Tibial nerve (tissue), 4 donors: ENCODE measurements around the gene ERI2.

Source experiments
- EP300 ChIP-seq, 2 donors: sonication (generic); formaldehyde crosslinking; IDR thresholded peaks; one replicate each; pipeline ENCODE4 v1.6.1; 2017; ENCODE audit warnings: antibody characterized with exemption in 2 of 2, mild to moderate bottlenecking in 1 of 2
- POLR2A ChIP-seq, 2 donors: fragments of 450-650 bp; IDR thresholded peaks; one replicate each; pipeline ENCODE4 v1.6.1; 2017; ENCODE audit warnings: antibody characterized with exemption in 2 of 2, mild to moderate bottlenecking in 2 of 2, moderate library complexity in 2 of 2
- TF ChIP-seq, protein P1 (sequence below), 5 experiments: fragments of 200-600 bp in 3 of 5; fragments of 450-650 bp in 2 of 5; sonication (generic) in 3 of 5; IDR thresholded peaks; one replicate each; pipeline ENCODE4 v1.5.1; 2016 to 2019; ENCODE audit warnings: antibody characterized with exemption in 5 of 5, mild to moderate bottlenecking in 3 of 5, moderate library complexity in 2 of 5

DNA sequence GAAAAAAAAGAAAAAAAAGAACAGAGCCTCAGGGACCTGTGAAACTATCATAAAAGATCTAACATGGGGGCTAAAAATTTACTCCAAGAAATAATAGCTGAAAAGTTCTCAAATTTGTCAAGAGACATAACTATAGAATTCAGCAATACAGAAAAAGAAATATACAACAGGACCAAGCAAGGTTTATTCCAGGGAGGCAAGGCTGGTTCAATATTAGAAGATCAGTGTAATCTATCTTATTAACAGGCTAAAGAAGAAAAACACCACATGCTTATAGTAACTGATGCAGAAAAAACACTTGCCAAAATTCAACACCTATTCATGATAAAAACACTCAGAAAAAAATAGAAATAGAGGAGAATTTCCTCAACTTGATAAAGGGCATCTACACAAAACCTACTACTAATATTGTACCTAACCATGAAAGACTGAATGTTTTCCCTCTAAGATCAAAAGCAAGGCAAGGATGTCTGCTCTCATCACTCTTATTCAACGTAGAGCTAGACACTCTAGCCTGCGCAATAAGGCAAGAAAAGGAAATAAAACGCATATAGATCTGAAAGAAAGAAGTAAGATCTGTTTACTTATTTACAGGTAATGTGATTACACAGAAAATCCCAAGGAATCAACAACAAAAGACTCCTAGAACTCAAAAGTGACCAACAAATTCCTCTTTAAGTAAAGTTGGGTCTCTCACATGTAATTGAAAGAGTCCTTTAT is 43.7 kb downstream of the ERI2 start:
- TF ChIP-seq, protein P1, sequence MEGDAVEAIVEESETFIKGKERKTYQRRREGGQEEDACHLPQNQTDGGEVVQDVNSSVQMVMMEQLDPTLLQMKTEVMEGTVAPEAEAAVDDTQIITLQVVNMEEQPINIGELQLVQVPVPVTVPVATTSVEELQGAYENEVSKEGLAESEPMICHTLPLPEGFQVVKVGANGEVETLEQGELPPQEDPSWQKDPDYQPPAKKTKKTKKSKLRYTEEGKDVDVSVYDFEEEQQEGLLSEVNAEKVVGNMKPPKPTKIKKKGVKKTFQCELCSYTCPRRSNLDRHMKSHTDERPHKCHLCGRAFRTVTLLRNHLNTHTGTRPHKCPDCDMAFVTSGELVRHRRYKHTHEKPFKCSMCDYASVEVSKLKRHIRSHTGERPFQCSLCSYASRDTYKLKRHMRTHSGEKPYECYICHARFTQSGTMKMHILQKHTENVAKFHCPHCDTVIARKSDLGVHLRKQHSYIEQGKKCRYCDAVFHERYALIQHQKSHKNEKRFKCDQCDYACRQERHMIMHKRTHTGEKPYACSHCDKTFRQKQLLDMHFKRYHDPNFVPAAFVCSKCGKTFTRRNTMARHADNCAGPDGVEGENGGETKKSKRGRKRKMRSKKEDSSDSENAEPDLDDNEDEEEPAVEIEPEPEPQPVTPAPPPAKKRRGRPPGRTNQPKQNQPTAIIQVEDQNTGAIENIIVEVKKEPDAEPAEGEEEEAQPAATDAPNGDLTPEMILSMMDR (IDR thresholded peaks at IDR 0.05) = no peak
- TF ChIP-seq POLR2A (IDR thresholded peaks at IDR 0.05) = no peak
- TF ChIP-seq EP300 (IDR thresholded peaks at IDR 0.05) = no peak
